Measurements from ENCODE around the gene MYO1H. TPM values are rescaled to one million over a fixed set of nuclear protein-coding genes. Genes with fewer than 3 reads are reported as not detected.
"Not testable (repeated sequence)": the region's sequence is repeated elsewhere in the genome, so short reads cannot be mapped to it uniquely, and the experiment has no call there.

MYO1H gene
- polyA plus RNA-seq, 1 donor = 0.25 TPM

GRCh38 chr12:109473526-109474270 is 126.0 kb downstream of the MYO1H start:
- not testable (repeated sequence) for DNase-seq

DNA sequence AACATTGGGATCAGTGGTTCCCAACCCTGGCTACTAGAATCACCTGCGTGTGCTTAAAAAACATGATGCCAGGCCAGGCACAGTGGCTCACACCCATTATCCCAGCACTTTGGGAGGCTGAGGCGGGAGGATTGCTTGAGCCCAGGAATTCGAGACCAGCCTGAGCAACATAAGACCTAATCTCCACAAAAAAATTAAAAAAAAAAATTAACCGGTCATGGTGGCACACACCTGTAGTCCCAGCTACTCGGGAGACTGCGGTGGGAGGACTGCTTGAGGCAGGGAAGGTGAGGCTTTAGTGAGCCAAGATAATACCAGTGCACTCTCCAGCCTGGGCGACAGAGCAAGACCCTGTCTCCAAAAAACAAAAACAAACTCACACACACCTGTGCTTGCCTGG is 127.4 kb downstream of the MYO1H start:
- no peak for DNase-seq

DNA sequence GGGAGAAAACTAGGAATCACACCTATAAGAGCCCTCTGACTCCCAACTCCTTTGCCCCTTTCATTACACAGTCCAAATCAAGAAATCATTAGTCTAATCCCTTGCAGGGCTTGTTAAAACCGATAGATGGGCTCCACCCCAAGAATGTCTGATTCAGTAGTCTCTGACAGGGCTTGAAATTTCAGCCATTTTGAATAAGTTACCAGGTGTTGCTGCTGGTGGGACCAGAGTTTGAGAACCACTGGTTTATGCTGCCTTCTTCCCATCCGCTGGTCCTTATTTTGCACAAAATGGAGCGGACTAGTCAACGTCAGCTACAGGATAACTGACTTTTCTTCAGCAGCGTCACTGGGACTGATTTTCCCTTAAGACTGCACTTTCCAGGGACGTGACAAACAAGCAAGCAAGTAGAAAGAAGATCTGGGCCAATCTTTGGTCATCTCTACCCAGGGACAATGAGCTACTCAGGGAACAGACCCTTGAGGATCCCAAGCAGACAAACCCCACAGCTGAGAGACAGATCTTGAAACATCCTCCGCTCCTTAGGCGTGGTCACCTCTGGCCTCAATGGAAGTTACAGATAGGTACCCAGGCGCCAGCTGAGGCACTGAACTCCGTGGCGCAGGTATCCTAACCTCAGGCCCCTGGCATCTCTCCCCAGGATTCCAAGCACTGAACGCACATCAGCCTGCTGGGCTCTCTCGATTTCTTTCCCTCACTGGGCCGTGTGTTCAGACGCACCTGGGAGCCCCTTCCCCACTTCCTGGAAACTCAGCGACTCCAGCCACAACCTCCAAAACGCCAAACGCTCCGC is 128.5 kb downstream of the MYO1H start:
- DNase-seq = peak; percentile 5

DNA sequence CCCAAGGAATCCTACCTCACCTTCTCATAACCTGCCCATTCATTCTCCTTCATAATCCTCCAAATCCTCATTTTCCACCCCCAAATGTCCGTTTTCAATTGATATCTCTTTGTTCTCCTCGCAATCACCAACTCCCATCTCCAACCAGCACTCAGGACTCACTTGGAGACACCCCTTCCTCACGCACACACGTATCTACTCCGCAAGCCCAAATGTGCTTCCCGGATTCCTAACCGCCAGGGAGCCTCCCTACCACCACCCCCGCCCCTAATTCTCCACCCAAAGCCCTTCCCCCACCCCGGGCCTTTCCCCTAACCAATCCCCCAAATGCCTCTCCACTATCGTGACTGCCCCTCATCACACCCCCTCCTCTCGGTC is 129.1 kb downstream of the MYO1H start:
- no peak for DNase-seq

DNA sequence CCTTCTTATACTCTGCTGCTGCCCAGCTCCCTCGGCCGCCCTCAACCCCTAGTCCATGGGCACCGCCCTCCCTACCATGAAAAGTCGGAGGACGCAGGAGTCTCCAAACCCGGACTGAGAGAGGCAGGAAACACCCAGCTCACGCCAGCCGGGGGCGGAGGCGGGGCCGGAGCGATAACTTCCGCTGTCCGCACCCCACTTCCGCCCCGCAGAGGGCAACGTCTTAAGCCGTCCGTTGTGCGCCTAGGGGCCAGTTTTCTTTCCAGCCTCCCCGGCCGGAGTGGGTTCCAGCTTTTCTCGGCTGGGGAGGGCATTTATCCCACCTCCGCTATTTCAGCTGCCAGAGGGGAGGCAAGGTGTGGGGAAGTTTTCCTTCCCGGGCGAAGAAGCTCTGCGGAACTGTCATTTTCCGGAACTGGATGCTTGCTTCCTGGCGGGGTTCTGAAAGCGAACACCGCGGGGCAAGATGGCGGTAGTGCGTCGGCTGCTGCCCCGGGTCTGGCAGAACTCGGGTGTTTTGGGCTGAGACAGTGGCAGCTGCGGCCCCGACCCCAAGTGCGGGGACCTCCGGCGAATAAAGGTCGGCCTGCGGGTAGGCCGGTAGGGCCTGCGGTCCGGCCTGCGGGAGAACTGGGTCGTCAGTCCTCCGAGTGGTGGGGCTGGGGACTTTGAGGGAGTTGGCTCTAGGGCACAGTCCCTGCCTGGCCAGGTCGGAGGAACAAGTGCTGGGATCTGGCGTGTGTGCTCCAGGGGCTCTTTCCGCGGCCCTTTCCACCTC is 129.7 kb downstream of the MYO1H start, which contains the start of the genes KCTD10 and UBE3B:
KCTD10 (minus strand) TSS at position 116 of the 778 bp plus-strand sequence; CDS start at position 78, 38 bp downstream.
UBE3B (plus strand) TSS at position 450 of the 778 bp plus-strand sequence. CDS start 5,918 bp downstream, outside the sequence.
- peak; percentile 92 for DNase-seq

GRCh38 chr12:109477963-109478315 is 130.2 kb downstream of the MYO1H start:
- no peak for DNase-seq

- no peak for DNase-seq
Observed at GRCh38 chr12:109479761-109480160, 132.1 kb downstream of the MYO1H start.

DNA sequence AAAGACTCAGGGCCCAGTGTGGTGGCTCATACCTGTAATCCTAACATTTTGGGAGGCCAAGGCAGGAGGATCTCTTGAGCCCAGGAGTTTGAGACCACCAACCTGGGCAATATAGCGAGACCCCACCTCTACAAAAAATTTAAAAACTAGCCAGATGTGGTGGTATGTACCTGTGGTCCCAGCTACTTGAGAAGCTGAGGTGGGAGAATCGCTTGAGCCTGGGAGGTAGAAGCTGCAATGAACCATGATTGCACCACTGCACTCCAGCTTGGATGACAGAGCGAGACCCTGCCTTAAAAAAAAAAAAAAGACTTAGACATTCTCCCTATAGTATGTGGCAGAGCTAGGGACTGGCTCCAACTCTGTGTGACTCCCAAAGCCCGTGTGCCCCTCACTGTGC is 132.7 kb downstream of the MYO1H start:
- DNase-seq = no peak

DNA sequence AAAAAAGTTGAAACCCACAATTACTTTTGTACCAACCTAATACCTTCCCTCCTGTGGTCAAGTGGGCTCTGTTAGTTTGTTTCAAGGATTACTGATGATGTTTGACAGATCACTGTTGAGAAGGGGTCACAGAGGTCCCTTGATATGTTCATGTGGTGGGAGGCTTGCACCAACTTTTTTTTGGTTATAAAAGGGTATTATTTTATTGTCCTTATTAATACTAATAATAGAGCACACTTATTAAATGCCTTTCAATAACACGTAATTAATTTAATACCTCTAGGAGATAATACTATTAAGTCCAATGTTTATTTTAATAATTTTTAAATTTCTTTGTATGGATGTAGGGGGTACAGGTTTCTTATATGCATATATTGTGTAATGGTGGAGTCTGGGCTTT is 134.2 kb downstream of the MYO1H start:
- no peak for DNase-seq

- DNase-seq = no peak
Observed at GRCh38 chr12:109482491-109482890, 134.8 kb downstream of the MYO1H start.

- no peak for DNase-seq
Observed at GRCh38 chr12:109482894-109483293, 135.2 kb downstream of the MYO1H start.

GRCh38 chr12:109483346-109483745 is 135.6 kb downstream of the MYO1H start:
- no peak for DNase-seq

GRCh38 chr12:109485201-109485600 is 137.5 kb downstream of the MYO1H start:
- DNase-seq = no peak

DNA sequence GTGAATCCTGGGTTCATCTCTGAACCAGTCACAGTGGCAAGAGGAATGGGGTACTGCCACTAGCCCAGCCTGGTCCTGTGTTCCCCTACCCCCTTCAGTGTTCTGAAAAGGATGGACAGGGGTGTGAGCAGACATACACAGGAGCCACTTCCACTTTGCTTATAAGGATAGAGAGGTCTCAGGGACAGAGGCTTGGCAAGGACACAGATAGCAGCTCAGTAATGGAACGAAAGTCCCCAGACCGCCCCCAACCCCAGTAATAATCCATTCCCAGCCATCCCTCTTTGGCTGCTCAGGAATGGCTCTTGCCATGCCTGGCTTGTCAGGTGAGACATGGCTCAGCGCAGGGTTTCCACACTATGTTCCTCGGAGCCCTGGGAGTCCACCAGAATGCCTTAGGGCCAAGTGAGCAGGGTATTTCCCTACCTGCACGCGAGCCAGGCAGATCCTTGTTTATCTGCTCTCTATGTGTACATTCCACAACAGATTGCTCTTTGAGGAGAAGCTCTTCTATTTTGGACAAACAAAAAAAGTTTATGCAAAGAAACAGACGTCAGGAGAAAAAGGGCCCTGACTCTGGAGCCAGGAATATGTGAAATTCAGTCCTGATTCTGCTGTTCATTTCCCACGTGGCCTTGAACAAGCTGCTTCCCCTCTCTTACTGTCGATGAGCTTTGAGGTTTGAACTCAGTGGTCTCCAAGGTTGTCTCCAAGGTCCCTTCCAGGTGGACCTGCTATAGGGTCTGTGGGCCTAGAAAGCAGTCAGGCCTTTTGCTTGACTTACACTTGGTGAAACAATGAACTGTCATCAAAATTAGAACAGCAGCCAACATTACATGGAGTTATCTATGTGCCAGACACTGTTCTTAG is 139.7 kb downstream of the MYO1H start:
- DNase-seq = no peak

GRCh38 chr12:109488051-109488665 is 140.5 kb downstream of the MYO1H start:
- DNase-seq = no peak

DNA sequence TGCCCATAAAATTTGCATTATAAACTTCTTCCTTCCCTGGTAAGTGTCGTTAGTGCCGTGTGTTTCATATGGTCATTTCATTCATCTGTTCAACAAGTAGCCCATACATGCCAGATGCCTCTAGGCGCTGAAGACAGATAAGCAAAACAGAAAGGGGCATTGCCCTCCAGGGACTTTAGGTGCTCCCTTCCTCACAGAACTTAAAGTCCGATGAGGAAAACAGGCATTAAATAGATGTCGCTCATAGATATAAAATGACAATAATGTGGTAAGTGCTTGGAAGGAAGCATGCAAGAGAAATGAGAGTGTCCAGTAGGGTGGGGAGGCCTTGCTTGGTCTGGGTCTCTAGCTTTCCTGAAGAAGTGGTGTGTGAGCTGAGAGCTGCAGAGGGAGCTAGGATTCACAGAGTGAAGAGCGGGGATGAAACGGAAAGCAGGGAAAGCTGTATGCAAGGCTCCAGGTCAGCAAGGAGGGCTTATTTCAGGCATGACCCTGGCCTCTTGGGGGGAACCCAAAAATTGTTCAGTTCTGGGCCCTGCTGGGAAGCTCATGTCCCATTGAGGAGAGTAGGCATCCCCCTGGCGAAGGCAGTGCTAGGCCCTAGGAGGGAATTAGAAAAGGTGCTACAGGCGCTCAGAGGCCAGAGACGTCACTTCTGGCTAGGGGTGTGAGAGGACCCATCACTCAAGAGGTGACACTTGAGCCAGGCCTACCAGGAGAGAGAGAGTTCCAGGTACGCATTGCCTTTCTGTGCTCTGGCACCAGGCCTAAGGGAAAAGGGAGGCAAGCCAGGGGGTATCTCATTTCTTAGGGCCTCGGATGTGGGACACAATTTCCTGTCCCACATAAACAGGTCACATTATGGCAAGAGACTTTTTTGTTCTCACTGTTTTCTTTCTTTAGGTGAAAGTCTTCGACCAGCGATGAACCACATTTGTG is 141.6 kb downstream of the MYO1H start:
- DNase-seq = no peak

GRCh38 chr12:109489955-109490565 is 142.4 kb downstream of the MYO1H start:
- DNase-seq = no peak

DNA sequence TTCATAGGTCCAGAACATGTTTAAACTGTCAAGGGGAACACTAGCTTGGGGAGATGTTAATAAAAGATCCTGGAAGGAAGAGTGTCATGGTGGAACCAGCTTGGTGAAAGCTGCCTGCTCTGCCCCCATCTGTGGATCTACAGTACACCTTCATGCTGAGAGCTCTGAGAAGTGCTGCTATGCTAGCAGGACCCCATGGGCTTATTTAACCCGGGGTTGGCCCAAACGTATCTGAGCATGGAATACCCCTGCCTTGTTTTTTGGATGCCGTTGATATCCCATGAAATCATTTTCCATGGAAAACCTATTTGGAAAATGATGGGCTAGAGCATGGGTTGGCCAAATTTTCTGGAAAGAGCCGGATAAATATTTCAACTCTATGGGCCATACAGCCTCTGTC is 144.0 kb downstream of the MYO1H start:
- no peak for DNase-seq

DNA sequence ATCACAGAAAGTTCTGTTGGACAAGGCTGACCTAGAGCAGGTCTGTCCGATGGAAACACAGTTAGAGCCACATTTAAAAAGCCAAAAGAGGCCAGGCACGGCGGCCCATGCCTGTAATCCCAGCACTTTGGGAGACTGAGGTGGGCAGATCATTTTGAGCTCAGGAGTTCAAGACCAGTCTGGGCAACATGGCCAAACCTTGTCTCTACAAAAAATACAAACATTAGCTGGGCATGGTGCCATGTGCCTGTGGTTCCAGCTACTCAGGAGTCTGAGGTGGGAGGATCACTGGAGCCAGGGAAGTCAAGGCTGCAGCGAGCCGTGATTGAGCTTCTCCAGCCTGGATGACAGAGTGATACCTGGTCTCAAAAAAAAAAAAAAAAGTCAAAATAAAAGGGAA is 144.7 kb downstream of the MYO1H start:
- DNase-seq = no peak

DNA sequence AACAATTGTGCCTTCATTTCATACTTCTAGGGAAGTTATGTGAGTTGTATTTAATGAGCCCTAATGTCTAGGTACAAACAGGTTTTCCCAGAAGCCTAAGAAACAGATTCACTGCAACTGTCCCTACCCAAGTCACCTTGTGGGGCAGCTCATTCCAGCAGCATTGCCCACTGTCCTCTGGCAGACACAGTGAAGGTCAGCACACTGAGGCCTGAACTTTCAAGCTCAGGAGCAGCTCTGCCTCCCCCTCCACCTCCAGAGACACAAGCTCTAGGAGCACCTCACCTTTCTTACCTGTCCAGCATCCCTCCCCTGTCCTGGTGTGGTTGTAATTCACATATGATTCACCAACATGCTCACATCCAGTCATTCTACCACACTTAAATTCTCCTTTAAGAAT is 145.4 kb downstream of the MYO1H start:
- DNase-seq = no peak

Data from hindlimb muscle (tissue), 1 donor.